Measurements from ENCODE around the gene RCL1. TPM values are rescaled to one million over a fixed set of nuclear protein-coding genes. Genes with fewer than 3 reads are reported as not detected.

RCL1 gene
- total and polyA plus RNA-seq, 2 of the 13 experiments (the other 11 are each of a cell fraction or from before 2014, with no cell fraction given): 22.3 to 31.6 TPM

GRCh38 chr9:4769321-4770080 lies 23.2 kb upstream of the RCL1 start:
- Histone ChIP-seq H3K4me1 (ENCODE audit: insufficient read depth, low read length) (no peaks in the 10 kb centered on the region), H3K27me3 (ENCODE audit: control insufficient read depth in 1 of 2, insufficient read depth in 2 of 2, low read length in 2 of 2) (no peaks in the 10 kb centered on the region; a peak in 1 of 5 replicates), H3K9me3 (ENCODE audit: low read length) (no peaks in the 10 kb centered on the region), H4K20me1 (ENCODE audit: insufficient read depth, low read length) (no peaks in the 10 kb centered on the region), H3K9ac (ENCODE audit: insufficient read depth, low read depth, low read length) (no peak overlapping the region), H3K36me3 (replicated peaks in 1 of 2; ENCODE audit: control insufficient read depth in 1 of 2, insufficient read depth in 2 of 2, low read length in 2 of 2) (no peaks in the 10 kb centered on the region), H3K4me3 (replicated peaks in 1 of 3; ENCODE audit: insufficient read depth in 1 of 3, low read depth in 2 of 3, low read length in 3 of 3) (no peak overlapping the region), H3K27ac (ENCODE audit: extremely low read length, insufficient read depth, low read length) (no peak overlapping the region), H3K79me2 (ENCODE audit: insufficient read depth, low read length) (no peaks in the 10 kb centered on the region), H2AFZ (ENCODE audit: low read length) (no peak overlapping the region), H3K4me2 (ENCODE audit: low read depth, low read length) (peak overlapping the region; percentile 31; the same call in 1 of the 2 replicates)
- 22% methylated on average over 3 of the region's 7 CpGs for WGBS (ENCODE audit: low lambda C conversion rate)
- no peak for DNase-seq (ENCODE audit: low spot score)
- ATAC-seq: peak; percentile 52; the same call in 2 of the 3 replicates
- no peak for TF ChIP-seq REXO4 (CRISPR knock-in tag; IDR thresholded peaks at IDR 0.05; ENCODE audit: borderline replicate concordance)
- TF ChIP-seq MAX (IDR thresholded peaks at IDR 0.05): no peak
- TF ChIP-seq FOXC1 (CRISPR knock-in tag; IDR thresholded peaks at IDR 0.05; ENCODE audit: borderline replicate concordance): no peak
- TF ChIP-seq NR3C1 (CRISPR knock-in tag; IDR thresholded peaks at IDR 0.05): no peak
- POLR2A ChIA-PET: no interaction called here
- in situ Hi-C loops (cut with HindIII; ENCODE audit: extremely low pct_ligation_motif_present, low pct_unique_long_range_greater_than_20kb): loop anchor here (10.0 to 25.0 kb wide), 3 partner anchors 155 to 818 kb away; partner anchors contain the start of gene PLGRKT
- FAIRE-seq: no peak
- CTCF ChIA-PET (ENCODE audit: low intra/inter-chr PET ratio, low total read pairs): no interaction called here
- no TSS peak for BruUV-seq (replicated peaks)
- intact Hi-C loops (cut with micrococcal nuclease; ENCODE audit: unreplicated experiment): no loop called here

- H3K79me2 ChIP-seq (ENCODE audit: insufficient read depth, low read length): no peaks in the 10 kb centered on the region
- no peak overlapping the region for H3K4me3 ChIP-seq (replicated peaks in 1 of 3; ENCODE audit: insufficient read depth in 1 of 3, low read depth in 2 of 3, low read length in 3 of 3)
- TF ChIP-seq ZNF121 (CRISPR knock-in tag; IDR thresholded peaks at IDR 0.05) (0 out of 2 replicates have a peak, but pooled peaks have one; percentile 44), ZFX (CRISPR knock-in tag; IDR thresholded peaks at IDR 0.05; ENCODE audit: low read depth) (no peak)
- H3K27ac ChIP-seq (ENCODE audit: extremely low read length, insufficient read depth, low read length): no peak overlapping the region
- ChIA-PET CTCF (ENCODE audit: low intra/inter-chr PET ratio, low total read pairs) (no interaction called here), POLR2A (no interaction called here)
- WGBS (ENCODE audit: low lambda C conversion rate): 96% methylated on average over 1 of the region's 1 CpG
- intact Hi-C loops (cut with micrococcal nuclease; ENCODE audit: unreplicated experiment): no loop called here
- no peak overlapping the region for H3K4me2 ChIP-seq (ENCODE audit: low read depth, low read length)
- H3K27me3 ChIP-seq (ENCODE audit: control insufficient read depth in 1 of 2, insufficient read depth in 2 of 2, low read length in 2 of 2): no peaks in the 10 kb centered on the region; a peak in 1 of 5 replicates
- no peak overlapping the region for H3K9ac ChIP-seq (ENCODE audit: insufficient read depth, low read depth, low read length)
- FAIRE-seq (no peak), DNase-seq (ENCODE audit: low spot score) (no peak), ATAC-seq (no peak)
- no peaks in the 10 kb centered on the region for H3K36me3 ChIP-seq (replicated peaks in 1 of 2; ENCODE audit: control insufficient read depth in 1 of 2, insufficient read depth in 2 of 2, low read length in 2 of 2)
- BruUV-seq (replicated peaks): no TSS peak
- no peak overlapping the region for H2AFZ ChIP-seq (ENCODE audit: low read length)
- peaks cover 7% of the 10 kb centered on the region; the same call in 1 of the 2 replicates for H3K4me1 ChIP-seq (ENCODE audit: insufficient read depth, low read length)
- H4K20me1 ChIP-seq (ENCODE audit: insufficient read depth, low read length): no peaks in the 10 kb centered on the region
- H3K9me3 ChIP-seq (ENCODE audit: low read length): no peaks in the 10 kb centered on the region
- in situ Hi-C loops (cut with HindIII; ENCODE audit: extremely low pct_ligation_motif_present, low pct_unique_long_range_greater_than_20kb): loop anchor here (25.0 kb wide), 2 partner anchors 666 to 816 kb away; partner anchors contain the start of gene PLGRKT
Measured at GRCh38 chr9:4771788-4772187, 21.0 kb upstream of the RCL1 start.

All from HepG2 (cell line).